Measurements from ENCODE around the gene LMOD2. TPM values are rescaled to one million over a fixed set of nuclear protein-coding genes. Genes with fewer than 3 reads are reported as not detected.

LMOD2 gene
- total RNA-seq, 3 donors from 2014 or later: not detected

DNA sequence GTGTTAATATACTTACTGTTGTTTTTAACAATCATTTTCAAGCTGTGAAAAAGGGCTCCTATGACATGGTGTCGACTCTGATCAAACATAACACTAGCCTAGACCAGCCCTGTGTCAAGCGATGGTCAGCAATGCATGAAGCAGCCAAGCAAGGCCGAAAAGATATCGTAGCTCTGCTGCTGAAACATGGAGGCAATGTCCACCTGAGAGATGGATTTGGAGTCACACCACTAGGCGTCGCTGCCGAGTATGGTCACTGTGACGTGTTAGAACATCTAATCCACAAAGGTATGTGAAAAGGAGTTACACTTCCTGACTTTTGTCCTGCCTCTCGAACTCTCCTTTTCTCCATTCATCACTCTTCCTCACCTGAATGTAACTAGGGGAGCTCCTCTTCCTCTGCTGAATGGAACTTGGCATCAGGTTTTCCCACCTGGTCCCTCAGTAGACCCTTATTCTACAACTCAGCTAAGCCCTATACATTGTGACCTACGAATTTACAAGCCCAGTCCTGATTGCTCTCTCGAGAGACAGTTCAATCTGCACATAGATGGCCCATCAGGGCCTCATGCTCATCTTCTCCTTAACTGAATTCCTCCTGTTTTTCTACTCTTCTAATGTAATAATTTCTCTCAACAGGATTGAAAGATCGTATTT lies 31.0 kb upstream of the LMOD2 start:
- Histone ChIP-seq H3K4me3 (no peak overlapping the region), H3K4me1 (no peaks in the 10 kb centered on the region), H3K36me3 (no peaks in the 10 kb centered on the region), H3K9me3 (no peaks in the 10 kb centered on the region), H3K27ac (no peak overlapping the region), H3K27me3 (no peaks in the 10 kb centered on the region)
- intact Hi-C loops (cut with DNase I; ENCODE audit: low total_unique reads): no loop called here
- TF ChIP-seq POLR2AphosphoS5 (IDR thresholded peaks at IDR 0.05): no peak
- TF ChIP-seq, protein P1, sequence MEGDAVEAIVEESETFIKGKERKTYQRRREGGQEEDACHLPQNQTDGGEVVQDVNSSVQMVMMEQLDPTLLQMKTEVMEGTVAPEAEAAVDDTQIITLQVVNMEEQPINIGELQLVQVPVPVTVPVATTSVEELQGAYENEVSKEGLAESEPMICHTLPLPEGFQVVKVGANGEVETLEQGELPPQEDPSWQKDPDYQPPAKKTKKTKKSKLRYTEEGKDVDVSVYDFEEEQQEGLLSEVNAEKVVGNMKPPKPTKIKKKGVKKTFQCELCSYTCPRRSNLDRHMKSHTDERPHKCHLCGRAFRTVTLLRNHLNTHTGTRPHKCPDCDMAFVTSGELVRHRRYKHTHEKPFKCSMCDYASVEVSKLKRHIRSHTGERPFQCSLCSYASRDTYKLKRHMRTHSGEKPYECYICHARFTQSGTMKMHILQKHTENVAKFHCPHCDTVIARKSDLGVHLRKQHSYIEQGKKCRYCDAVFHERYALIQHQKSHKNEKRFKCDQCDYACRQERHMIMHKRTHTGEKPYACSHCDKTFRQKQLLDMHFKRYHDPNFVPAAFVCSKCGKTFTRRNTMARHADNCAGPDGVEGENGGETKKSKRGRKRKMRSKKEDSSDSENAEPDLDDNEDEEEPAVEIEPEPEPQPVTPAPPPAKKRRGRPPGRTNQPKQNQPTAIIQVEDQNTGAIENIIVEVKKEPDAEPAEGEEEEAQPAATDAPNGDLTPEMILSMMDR (IDR thresholded peaks at IDR 0.05): no peak
- TF ChIP-seq POLR2A (IDR thresholded peaks at IDR 0.05): no peak
- DNase-seq (ENCODE audit: low spot score in 2 of 2): no peak

DNA sequence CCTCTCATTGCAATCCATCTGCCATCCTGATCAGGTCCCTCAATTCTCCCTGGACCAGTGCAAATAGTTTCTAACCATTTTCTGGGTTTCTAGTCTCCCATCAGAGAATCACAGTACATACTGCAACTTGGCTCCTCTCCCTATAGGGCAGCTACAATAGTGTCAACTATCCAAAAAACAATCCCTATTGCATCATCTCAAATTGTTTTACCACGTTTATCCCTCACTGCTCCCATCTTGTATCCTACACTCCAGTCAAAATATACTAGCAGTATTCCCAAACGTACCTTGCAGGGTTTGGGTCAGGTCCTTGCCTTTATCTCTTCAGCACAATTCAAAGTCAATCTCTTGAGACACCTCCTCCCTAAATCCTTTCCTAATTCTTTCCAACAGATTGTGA lies 30.4 kb upstream of the LMOD2 start:
- intact Hi-C loops (cut with DNase I; ENCODE audit: low total_unique reads): no loop called here
- no peak for TF ChIP-seq POLR2A (IDR thresholded peaks at IDR 0.05)
- TF ChIP-seq, protein P1 (IDR thresholded peaks at IDR 0.05): no peak
- no peak for TF ChIP-seq POLR2AphosphoS5 (IDR thresholded peaks at IDR 0.05)
- H3K4me3 ChIP-seq: no peak overlapping the region
- no peaks in the 10 kb centered on the region for H3K27me3 ChIP-seq
- no peaks in the 10 kb centered on the region for H3K36me3 ChIP-seq
- H3K9me3 ChIP-seq: no peaks in the 10 kb centered on the region
- no peak for DNase-seq (ENCODE audit: low spot score in 2 of 2)
- H3K27ac ChIP-seq: no peak overlapping the region
- no peaks in the 10 kb centered on the region for H3K4me1 ChIP-seq

DNA sequence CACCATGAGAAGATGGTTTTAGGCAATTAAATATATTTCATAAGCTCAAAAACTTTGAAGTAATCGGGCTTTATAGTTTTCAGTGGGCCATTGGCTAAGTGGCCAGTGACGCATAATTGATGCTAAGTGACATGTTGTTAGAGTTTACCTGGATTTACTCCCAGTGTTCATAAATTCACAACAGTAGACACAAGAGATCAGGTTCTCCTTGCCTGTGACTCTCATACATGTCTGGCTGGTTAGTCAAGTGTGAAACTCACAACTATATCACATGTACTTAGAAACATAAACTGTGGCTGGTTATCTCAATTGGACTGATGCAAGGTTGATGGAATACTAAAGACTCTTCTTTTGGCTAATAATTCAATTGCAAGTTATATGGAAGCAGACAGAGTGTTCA lies 27.8 kb upstream of the LMOD2 start:
- Histone ChIP-seq H3K4me1 (no peaks in the 10 kb centered on the region), H3K27ac (no peak overlapping the region), H3K27me3 (no peaks in the 10 kb centered on the region), H3K36me3 (no peaks in the 10 kb centered on the region), H3K4me3 (no peak overlapping the region), H3K9me3 (no peaks in the 10 kb centered on the region)
- TF ChIP-seq POLR2A (IDR thresholded peaks at IDR 0.05) (no peak), POLR2AphosphoS5 (IDR thresholded peaks at IDR 0.05) (no peak)
- TF ChIP-seq, protein P1 (IDR thresholded peaks at IDR 0.05): no peak
- intact Hi-C loops (cut with DNase I; ENCODE audit: low total_unique reads): no loop called here
- DNase-seq (ENCODE audit: low spot score in 2 of 2): no peak

DNA sequence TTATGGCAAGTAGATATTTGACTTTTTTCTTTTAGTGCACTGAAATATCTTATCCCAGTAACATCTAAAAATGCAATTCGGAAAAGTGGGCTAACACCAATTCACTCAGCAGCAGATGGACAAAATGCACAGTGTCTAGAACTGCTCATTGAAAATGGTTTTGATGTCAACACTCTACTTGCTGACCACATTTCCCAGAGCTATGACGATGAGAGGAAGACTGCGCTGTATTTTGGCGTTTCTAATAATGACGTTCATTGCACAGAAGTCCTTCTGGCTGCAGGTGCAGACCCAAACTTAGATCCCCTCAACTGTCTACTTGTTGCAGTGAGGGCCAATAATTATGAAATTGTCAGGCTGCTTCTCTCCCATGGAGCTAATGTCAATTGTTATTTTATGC lies 26.8 kb upstream of the LMOD2 start:
- no peaks in the 10 kb centered on the region for H3K27me3 ChIP-seq
- H3K9me3 ChIP-seq: no peaks in the 10 kb centered on the region
- intact Hi-C loops (cut with DNase I; ENCODE audit: low total_unique reads): no loop called here
- H3K4me1 ChIP-seq: no peaks in the 10 kb centered on the region
- no peak for TF ChIP-seq POLR2AphosphoS5 (IDR thresholded peaks at IDR 0.05)
- TF ChIP-seq POLR2A (IDR thresholded peaks at IDR 0.05): no peak
- TF ChIP-seq, protein P1 (IDR thresholded peaks at IDR 0.05): no peak
- no peak overlapping the region for H3K4me3 ChIP-seq
- no peaks in the 10 kb centered on the region for H3K36me3 ChIP-seq
- no peak for DNase-seq (ENCODE audit: low spot score in 2 of 2)
- H3K27ac ChIP-seq: no peak overlapping the region

DNA sequence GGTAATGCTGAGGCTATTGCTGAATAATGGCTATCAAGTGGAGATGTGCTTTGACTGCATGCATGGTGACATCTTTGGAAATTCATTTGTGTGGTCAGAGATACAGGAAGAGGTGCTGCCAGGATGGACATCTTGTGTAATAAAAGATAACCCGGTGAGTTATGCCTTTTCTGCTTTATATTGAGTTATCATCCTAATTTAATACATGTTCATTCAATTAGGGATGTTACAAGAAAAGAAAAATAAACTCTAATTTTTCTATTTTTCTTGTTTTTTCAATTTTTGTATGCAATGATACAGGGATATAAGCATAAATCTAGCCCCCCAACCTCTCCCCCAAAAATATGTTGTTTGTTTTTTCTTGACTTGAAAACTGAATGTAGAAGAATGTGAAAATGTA lies 26.4 kb upstream of the LMOD2 start:
- TF ChIP-seq POLR2AphosphoS5 (IDR thresholded peaks at IDR 0.05) (no peak), POLR2A (IDR thresholded peaks at IDR 0.05) (no peak)
- TF ChIP-seq, protein P1 (IDR thresholded peaks at IDR 0.05): no peak
- intact Hi-C loops (cut with DNase I; ENCODE audit: low total_unique reads): no loop called here
- no peaks in the 10 kb centered on the region for H3K9me3 ChIP-seq

More for the DNA sequence above, 26.4 kb upstream of the LMOD2 start:
- H3K27me3 ChIP-seq: no peaks in the 10 kb centered on the region
- H3K4me3 ChIP-seq: no peak overlapping the region
- H3K27ac ChIP-seq: no peak overlapping the region
- DNase-seq (ENCODE audit: low spot score in 2 of 2): no peak
- no peaks in the 10 kb centered on the region for H3K4me1 ChIP-seq
- no peaks in the 10 kb centered on the region for H3K36me3 ChIP-seq
